Measurements from ENCODE around the gene EHMT1. TPM values are rescaled to one million over a fixed set of nuclear protein-coding genes. Genes with fewer than 3 reads are reported as not detected.

EHMT1 gene
- total RNA-seq, 1 donor: 31.4 TPM

DNA sequence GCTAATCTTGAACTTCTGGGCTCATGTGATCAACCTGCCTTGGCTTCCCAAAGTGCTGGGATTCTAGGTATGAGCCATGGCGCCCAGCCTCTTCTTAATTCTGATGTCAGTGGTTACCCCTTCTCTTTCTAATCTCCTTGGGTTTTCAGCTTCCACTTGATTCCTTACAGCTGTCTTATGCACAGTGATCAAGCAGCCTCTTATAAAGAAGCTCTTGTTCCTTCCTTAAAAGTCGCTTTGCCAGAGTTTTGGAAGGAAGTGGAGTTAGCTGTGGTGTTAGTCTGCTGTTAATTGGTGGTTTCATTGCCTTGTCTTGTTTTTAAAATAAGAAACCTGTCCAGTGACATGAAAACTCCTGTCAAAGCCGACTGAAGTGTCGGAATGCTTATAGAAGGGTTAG, 130.7 kb downstream of the EHMT1 start:
- TF ChIP-seq, protein P1, sequence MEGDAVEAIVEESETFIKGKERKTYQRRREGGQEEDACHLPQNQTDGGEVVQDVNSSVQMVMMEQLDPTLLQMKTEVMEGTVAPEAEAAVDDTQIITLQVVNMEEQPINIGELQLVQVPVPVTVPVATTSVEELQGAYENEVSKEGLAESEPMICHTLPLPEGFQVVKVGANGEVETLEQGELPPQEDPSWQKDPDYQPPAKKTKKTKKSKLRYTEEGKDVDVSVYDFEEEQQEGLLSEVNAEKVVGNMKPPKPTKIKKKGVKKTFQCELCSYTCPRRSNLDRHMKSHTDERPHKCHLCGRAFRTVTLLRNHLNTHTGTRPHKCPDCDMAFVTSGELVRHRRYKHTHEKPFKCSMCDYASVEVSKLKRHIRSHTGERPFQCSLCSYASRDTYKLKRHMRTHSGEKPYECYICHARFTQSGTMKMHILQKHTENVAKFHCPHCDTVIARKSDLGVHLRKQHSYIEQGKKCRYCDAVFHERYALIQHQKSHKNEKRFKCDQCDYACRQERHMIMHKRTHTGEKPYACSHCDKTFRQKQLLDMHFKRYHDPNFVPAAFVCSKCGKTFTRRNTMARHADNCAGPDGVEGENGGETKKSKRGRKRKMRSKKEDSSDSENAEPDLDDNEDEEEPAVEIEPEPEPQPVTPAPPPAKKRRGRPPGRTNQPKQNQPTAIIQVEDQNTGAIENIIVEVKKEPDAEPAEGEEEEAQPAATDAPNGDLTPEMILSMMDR (IDR thresholded peaks at IDR 0.05; ENCODE audit: insufficient read depth, low read length): no peak
- no peak overlapping the region for H3K4me3 ChIP-seq (ENCODE audit: low read depth, low read length)
- no peak for DNase-seq (ENCODE audit: low read depth)

DNA sequence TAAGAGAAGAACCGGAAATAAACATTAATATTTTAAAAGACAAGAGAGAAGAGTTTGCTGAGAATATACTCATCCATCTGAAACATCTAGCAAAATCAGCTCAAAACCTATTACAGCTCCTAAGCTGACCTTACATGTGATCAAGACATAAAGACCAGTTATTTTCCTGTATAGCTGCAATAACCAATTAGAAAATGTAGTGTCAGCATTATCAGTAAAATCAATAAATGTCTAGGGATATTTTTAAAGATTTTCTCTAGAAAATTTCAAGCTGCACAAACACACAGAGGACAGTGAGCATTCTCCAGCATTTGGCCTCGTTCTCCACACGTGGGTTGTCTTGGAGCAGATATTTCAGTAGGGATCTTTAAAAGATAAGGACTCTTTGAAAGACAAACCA, 131.2 kb downstream of the EHMT1 start:
- no peak for DNase-seq (ENCODE audit: low read depth)
- H3K4me3 ChIP-seq (ENCODE audit: low read depth, low read length): no peak overlapping the region
- TF ChIP-seq, protein P1 (IDR thresholded peaks at IDR 0.05; ENCODE audit: insufficient read depth, low read length): no peak

DNA sequence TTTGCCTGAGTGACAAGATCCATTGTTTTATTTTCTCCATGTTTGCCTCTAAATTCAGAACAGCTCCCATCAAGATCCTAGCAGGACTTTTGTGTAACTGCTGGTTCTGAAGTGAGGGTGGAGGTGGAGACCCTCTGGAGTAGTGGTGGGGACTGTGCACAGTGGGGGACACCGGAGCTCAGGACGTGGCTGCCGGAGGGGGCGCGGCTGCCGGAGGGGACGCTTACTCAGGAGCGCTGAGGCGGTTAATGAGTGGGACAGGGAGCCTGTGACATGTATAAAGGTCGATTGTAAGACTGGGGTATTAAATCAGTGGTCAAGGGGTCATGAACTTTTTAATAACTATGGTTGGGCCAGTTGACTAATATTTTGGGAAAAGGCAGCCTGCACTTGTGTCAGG, 131.8 kb downstream of the EHMT1 start:
- DNase-seq (ENCODE audit: low read depth): no peak
- no peak overlapping the region for H3K4me3 ChIP-seq (ENCODE audit: low read depth, low read length)
- TF ChIP-seq, protein P1 (IDR thresholded peaks at IDR 0.05; ENCODE audit: insufficient read depth, low read length): no peak

DNA sequence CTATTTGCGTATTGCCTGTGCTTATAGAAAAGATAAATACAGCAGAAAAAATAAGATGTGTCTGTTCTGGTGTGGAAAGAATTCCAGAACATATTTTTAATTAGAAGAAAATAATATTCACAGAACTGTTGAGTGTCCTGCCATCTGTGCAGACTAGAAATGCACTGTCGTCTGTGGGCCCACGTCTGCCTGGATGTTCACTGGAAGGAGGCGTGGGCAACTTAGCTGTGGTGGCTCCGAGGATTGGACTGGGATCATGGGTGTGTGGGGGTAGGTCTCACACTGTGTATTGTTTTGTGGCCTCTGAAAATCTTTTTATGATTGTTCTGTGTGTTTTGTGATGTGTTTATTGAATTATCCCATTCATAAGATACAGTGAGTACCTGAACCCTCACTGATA, 132.8 kb downstream of the EHMT1 start:
- TF ChIP-seq, protein P1 (IDR thresholded peaks at IDR 0.05; ENCODE audit: insufficient read depth, low read length): no peak

DNA sequence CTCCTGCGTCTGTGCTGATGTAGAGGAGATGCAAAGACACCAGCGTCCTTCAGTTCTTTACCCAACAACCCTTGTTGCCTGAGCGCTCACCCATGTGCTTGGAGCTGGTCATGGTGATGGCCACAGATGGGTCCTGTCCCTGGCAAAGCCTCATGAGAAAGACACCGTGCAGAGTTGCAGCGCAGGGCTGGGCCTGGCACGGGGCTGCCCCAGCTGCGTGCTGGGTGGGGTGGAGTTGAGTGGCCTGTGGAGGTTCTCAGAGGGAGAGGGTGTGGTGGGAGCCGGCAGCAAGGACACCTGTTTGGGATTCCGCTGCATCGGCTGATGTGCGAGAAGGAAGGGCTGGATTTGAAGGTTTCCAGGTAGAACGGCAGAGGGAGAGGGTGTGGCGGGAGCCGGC, 133.6 kb downstream of the EHMT1 start:
- DNase-seq (ENCODE audit: low read depth): no peak
- TF ChIP-seq, protein P1 (IDR thresholded peaks at IDR 0.05; ENCODE audit: insufficient read depth, low read length): no peak
- no peak overlapping the region for H3K4me3 ChIP-seq (ENCODE audit: low read depth, low read length)

More for the DNA sequence above, 132.8 kb downstream of the EHMT1 start:
- no peak for DNase-seq (ENCODE audit: low read depth)
- no peak overlapping the region for H3K4me3 ChIP-seq (ENCODE audit: low read depth, low read length)

DNA sequence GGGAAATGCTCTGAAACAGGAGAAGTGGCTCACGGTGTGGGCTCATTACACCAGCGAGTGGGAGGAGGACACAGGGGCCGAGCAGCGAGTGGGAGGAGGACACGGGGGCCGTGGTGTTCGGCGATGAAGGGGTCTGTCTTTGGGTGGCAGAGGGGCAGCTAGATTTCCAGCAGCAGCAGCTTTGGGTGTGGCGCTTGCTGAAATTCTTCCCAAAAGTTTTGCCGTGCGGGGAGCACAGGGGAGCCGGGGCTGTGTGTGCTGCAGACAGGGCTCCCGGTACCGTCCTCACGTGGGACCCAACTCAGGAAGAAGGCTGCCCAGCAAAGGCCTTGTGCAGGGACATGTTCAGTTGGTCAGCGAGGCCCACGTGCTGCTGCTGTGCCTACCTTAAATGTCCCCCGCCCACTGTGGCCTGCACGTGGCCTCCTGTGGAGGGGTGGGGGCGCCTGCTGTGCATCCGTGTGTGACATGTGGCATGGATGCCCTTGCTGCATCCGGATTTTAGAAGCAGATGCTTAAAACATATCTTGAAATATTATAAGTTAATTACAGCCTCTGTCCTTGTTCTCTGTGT, 134.5 kb downstream of the EHMT1 start:
- DNase-seq (ENCODE audit: low read depth): no peak
- TF ChIP-seq, protein P1 (IDR thresholded peaks at IDR 0.05; ENCODE audit: insufficient read depth, low read length): no peak
- no peak overlapping the region for H3K4me3 ChIP-seq (ENCODE audit: low read depth, low read length)

Measured in fibroblast of the aortic adventitia (primary cell).